Keratinocyte (primary cell): Measurements from ENCODE around the gene JAZF1. TPM values are rescaled to one million over a fixed set of nuclear protein-coding genes. Genes with fewer than 3 reads are reported as not detected.

Source experiments
- DNase-seq: peaks from one replicate; pipeline ENCODE4 v3.0.0-alpha.2; 2011; ENCODE audit warnings: low read depth, missing footprints, low spot score
- FAIRE-seq: peaks from 2 replicates; lab custom pipeline; 2011; peaks lifted over from hg19 to GRCh38; lab: Jason Lieb, UNC
- H2AFZ ChIP-seq: 2 replicates; pipeline ENCODE4 v1.6.0; 2012; ENCODE audit warnings: low read length, control low read depth, inconsistent platforms; ENCODE audit not compliant: control insufficient read depth
- H3K27ac ChIP-seq: 2 replicates; pipeline ENCODE4 v1.5.1; 2011; ENCODE audit warnings: low read length; ENCODE audit not compliant: control insufficient read depth, insufficient read depth
- H3K27me3 ChIP-seq: 3 replicates; pipeline ENCODE4 v1.6.0; 2011; ENCODE audit warnings: low read length; ENCODE audit not compliant: control insufficient read depth, insufficient read depth; ENCODE audit errors: extremely low read depth
- H3K36me3 ChIP-seq, 2 experiments: 2 replicates in 1 of 2; 3 replicates in 1 of 2; pipeline ENCODE4 v1.5.1; 2011; ENCODE audit warnings: low read length in 2 of 2, mild to moderate bottlenecking in 1 of 2; ENCODE audit not compliant: control insufficient read depth in 2 of 2, insufficient read depth in 2 of 2; ENCODE audit errors: extremely low read depth in 1 of 2
- H3K4me1 ChIP-seq: 3 replicates; pipeline ENCODE4 v1.5.1; 2011; ENCODE audit warnings: low read length; ENCODE audit not compliant: control insufficient read depth, insufficient read depth; ENCODE audit errors: extremely low read depth
- H3K4me2 ChIP-seq: 3 replicates; pipeline ENCODE4 v1.6.0; 2011; ENCODE audit warnings: low read depth, low read length; ENCODE audit not compliant: control insufficient read depth, insufficient read depth; ENCODE audit errors: extremely low read depth
- H3K4me3 ChIP-seq, 3 experiments: fragments of 200-600 bp in 1 of 3; sonication (generic) in 1 of 3; 2 replicates in 2 of 3; 3 replicates in 1 of 3; pipeline ENCODE4 v1.5.1; 2011 to 2016; ENCODE audit warnings: low read length in 3 of 3, mild to moderate bottlenecking in 3 of 3, control low read depth in 2 of 3, inconsistent platforms in 1 of 3, low read depth in 1 of 3, mixed read lengths in 1 of 3, mixed run types in 1 of 3, moderate library complexity in 1 of 3; ENCODE audit not compliant: control insufficient read depth in 2 of 3, insufficient read depth in 2 of 3; ENCODE audit errors: extremely low read depth in 1 of 3
- H3K79me2 ChIP-seq: 2 replicates; pipeline ENCODE4 v1.6.0; 2012; ENCODE audit warnings: low read length; ENCODE audit not compliant: control insufficient read depth, insufficient read depth
- H3K9ac ChIP-seq: 3 replicates; pipeline ENCODE4 v1.6.0; 2011; ENCODE audit warnings: low read length; ENCODE audit not compliant: control insufficient read depth, insufficient read depth; ENCODE audit errors: extremely low read depth
- H3K9me1 ChIP-seq: 3 replicates; pipeline ENCODE4 v1.6.0; 2011; ENCODE audit warnings: low read length; ENCODE audit not compliant: control insufficient read depth, insufficient read depth; ENCODE audit errors: extremely low read depth
- H3K9me3 ChIP-seq: 2 replicates; pipeline ENCODE4 v1.5.1; 2012; ENCODE audit warnings: low read depth, low read length; ENCODE audit not compliant: control insufficient read depth
- H4K20me1 ChIP-seq: 3 replicates; pipeline ENCODE4 v1.6.0; 2011; ENCODE audit warnings: low read length; ENCODE audit not compliant: control insufficient read depth, insufficient read depth; ENCODE audit errors: extremely low read depth
- CTCF ChIP-seq, 3 experiments: IDR thresholded peaks in 1 of 3; conservative IDR thresholded peaks in 1 of 3; optimal IDR thresholded peaks in 1 of 3; 2 replicates in 2 of 3; 3 replicates in 1 of 3; pipeline versions ENCODE3 to v1.5.1; 2011; ENCODE audit warnings: low read length in 3 of 3, mild to moderate bottlenecking in 3 of 3, moderate library complexity in 2 of 3, control low read depth in 1 of 3, inconsistent platforms in 1 of 3; ENCODE audit not compliant: insufficient read depth in 2 of 3; ENCODE audit errors: extremely low read depth in 1 of 3
- EZH2 ChIP-seq: IDR thresholded peaks from one replicate; pipeline ENCODE4 v1.6.1; 2012; ENCODE audit warnings: inconsistent platforms, mild to moderate bottlenecking, low read length, moderate library complexity
- dilution Hi-C: fragments of 300-500 bp; cut with MboI; formaldehyde crosslinking; loops from one replicate; pipeline ENCODE4 v1.7.0; 2020; ENCODE audit warnings: low sequenced_read_pairs; ENCODE audit not compliant: extremely low pct_ligation_motif_present
- polyA plus RNA-seq, 5 experiments: library from polyadenylated mRNA; depleted of rRNA in 3 of 5; stranded (reverse) in 3 of 5; stranded (forward) in 1 of 5; unstranded in 1 of 5; fragments of >200 nt; gene quantifications; 1 replicate in 1 of 5; 2 replicates in 3 of 5; 3 replicates in 1 of 5; pipeline versions ENCODE4 v1.2.1 to v1.2.3, GENCODE V29; 2011 to 2012; ENCODE audit warnings: missing spikeins in 2 of 5, low read depth in 1 of 5, low replicate concordance in 1 of 5

JAZF1 gene
- polyA plus RNA-seq, 1 donor (not counting 4 experiments of a cell fraction or from before 2014, with no cell fraction given): 2.5 TPM

- Histone ChIP-seq H3K9me3 (no peaks in the 10 kb centered on the region), H3K4me1 (no peaks in the 10 kb centered on the region), H3K4me3 (no peak overlapping the region), H3K4me2 (no peak overlapping the region), H2AFZ (no peak overlapping the region), H3K9ac (no peak overlapping the region), H3K9me1 (no peaks in the 10 kb centered on the region), H3K27me3 (no peaks in the 10 kb centered on the region), H4K20me1 (no peaks in the 10 kb centered on the region), H3K79me2 (no peaks in the 10 kb centered on the region), H3K27ac (no peak overlapping the region), H3K36me3 (no peaks in the 10 kb centered on the region)
- FAIRE-seq (no peak), DNase-seq (no peak)
- no peak for TF ChIP-seq EZH2
- TF ChIP-seq CTCF (optimal IDR thresholded peaks at IDR 0.05 in 1 of 3, IDR thresholded peaks at IDR 0.05 in 1 of 3, conservative IDR thresholded peaks at IDR 0.05 in 1 of 3; ENCODE audit: extremely low read depth in 1 of 3, insufficient read depth in 2 of 3, low read length in 3 of 3): no peak
- dilution Hi-C loops: no loop called here
These were observed 227.2 kb downstream of the JAZF1 start for GRCh38 chr7:27953361-27953760.

GRCh38 chr7:27952456-27953285, 227.9 kb downstream of the JAZF1 start:
- H3K4me1 ChIP-seq: no peaks in the 10 kb centered on the region
- no peak overlapping the region for H3K9ac ChIP-seq
- H3K4me2 ChIP-seq: no peak overlapping the region
- H2AFZ ChIP-seq: no peak overlapping the region
- FAIRE-seq (no peak), DNase-seq (no peak)
- H3K27me3 ChIP-seq: no peaks in the 10 kb centered on the region
- no peaks in the 10 kb centered on the region for H3K36me3 ChIP-seq
- no peaks in the 10 kb centered on the region for H3K9me3 ChIP-seq
- dilution Hi-C loops: no loop called here
- no peak overlapping the region for H3K4me3 ChIP-seq
- H3K79me2 ChIP-seq: no peaks in the 10 kb centered on the region
- TF ChIP-seq EZH2 (no peak), CTCF (optimal IDR thresholded peaks at IDR 0.05 in 1 of 3, IDR thresholded peaks at IDR 0.05 in 1 of 3, conservative IDR thresholded peaks at IDR 0.05 in 1 of 3; ENCODE audit: extremely low read depth in 1 of 3, insufficient read depth in 2 of 3, low read length in 3 of 3) (no peak)
- no peak overlapping the region for H3K27ac ChIP-seq
- no peaks in the 10 kb centered on the region for H4K20me1 ChIP-seq
- no peaks in the 10 kb centered on the region for H3K9me1 ChIP-seq
